ENCODE results near the gene PECR. TPM values are rescaled to one million over a fixed set of nuclear protein-coding genes. Genes with fewer than 3 reads are reported as not detected.
A peak's percentile ranks its signal among the peaks of the same experiment; 100 is the strongest.

PECR gene
- total RNA-seq, 1 donor: 7.0 TPM

- no peak for DNase-seq (ENCODE audit: low read depth)
- TF ChIP-seq, protein P1, sequence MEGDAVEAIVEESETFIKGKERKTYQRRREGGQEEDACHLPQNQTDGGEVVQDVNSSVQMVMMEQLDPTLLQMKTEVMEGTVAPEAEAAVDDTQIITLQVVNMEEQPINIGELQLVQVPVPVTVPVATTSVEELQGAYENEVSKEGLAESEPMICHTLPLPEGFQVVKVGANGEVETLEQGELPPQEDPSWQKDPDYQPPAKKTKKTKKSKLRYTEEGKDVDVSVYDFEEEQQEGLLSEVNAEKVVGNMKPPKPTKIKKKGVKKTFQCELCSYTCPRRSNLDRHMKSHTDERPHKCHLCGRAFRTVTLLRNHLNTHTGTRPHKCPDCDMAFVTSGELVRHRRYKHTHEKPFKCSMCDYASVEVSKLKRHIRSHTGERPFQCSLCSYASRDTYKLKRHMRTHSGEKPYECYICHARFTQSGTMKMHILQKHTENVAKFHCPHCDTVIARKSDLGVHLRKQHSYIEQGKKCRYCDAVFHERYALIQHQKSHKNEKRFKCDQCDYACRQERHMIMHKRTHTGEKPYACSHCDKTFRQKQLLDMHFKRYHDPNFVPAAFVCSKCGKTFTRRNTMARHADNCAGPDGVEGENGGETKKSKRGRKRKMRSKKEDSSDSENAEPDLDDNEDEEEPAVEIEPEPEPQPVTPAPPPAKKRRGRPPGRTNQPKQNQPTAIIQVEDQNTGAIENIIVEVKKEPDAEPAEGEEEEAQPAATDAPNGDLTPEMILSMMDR (IDR thresholded peaks at IDR 0.05; ENCODE audit: insufficient read depth, low read length): no peak
- no peak overlapping the region for H3K4me3 ChIP-seq (ENCODE audit: low read depth, low read length)
These were observed 56.8 kb downstream of the PECR start for GRCh38 chr2:216024779-216025336.

DNA sequence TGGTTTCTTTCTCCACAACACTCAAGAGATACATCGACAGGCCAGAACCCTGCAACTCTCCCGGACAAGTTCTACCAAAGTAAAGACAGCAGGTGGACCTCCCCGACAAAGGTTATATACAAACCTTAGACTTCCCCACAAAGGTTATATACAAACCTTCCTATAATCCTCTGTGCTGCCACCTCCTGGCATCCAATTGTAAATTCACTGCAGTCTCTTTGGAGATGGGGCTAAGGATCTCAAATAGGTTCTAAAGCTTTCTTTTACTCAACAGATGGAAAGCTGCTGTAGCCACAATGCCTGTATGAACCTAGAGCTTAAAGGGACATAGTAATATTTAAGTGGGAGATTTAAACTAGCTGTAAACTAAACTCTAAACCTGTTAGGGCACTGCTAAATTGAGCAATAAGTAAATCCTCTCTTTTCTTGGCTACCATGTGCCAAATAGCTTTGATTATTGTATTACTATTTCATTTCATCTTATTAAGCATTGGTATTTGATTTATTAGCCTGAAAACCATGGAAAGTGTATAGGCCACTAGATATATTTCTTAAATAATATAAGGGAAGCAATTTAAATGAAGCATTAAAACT lies 58.5 kb downstream of the PECR start:
- TF ChIP-seq, protein P1 (IDR thresholded peaks at IDR 0.05; ENCODE audit: insufficient read depth, low read length): peak; percentile 78
- peak; percentile 67 for DNase-seq (ENCODE audit: low read depth)

DNA sequence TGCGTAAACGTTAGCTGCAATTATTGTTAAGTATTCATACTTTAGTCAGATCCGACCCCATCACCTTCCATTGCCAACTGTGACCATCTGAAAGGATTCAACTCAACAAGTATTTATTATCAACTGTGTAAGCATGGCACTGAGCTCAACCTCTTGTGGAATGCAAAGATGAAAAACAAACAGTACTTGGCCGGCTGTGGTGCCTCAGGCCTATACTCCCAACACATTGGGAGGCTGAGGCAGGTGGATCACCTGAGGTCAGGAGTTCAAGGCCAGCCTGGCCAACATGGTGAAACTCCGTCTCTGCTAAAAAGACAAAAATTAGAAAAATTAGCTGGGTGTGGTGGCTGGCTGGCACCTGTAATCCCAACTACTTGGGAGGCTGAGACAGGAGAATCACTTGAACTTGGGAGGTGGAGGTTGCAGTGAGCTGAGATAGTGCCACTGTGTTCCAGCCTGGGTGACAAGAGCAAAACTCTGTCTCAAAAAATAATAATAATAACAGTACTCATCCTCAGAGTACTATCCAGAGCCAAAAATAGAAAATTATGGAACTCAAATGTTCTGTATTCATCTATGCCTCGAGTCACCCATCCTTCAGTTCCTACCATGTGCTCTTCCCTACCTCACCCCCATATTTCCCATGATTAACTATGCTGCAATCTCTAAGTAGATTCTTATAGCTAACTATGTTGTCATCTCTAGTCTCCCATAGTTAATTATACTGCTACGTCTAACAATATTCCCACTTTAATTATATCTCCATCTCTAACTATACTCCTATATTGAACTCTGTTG lies 59.6 kb downstream of the PECR start:
- TF ChIP-seq, protein P1 (IDR thresholded peaks at IDR 0.05; ENCODE audit: insufficient read depth, low read length): no peak
- no peak for DNase-seq (ENCODE audit: low read depth)
- no peak overlapping the region for H3K4me3 ChIP-seq (ENCODE audit: low read depth, low read length)

More for the DNA sequence above, 58.5 kb downstream of the PECR start:
- no peak overlapping the region for H3K4me3 ChIP-seq (ENCODE audit: low read depth, low read length)

DNA sequence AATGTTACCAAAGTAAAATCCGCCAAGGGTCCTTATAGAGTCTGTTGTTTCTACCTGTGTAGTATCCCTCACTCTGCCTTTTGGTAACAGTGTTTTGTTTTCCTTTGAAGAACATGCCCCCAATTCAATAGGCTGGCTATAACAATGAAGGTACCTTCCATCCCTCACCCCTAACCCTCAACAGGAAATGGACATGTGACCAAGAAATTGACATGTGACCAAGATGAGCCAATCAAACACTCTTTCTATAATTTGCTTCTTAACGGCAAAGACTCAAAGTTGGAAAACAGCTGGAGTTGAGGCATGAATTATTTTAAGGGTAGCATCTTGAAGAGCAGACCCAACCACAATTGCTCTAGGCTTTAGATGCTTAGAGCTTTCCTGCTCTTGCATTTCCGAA lies 62.9 kb downstream of the PECR start:
- H3K4me3 ChIP-seq (ENCODE audit: low read depth, low read length): no peak overlapping the region
- TF ChIP-seq, protein P1 (IDR thresholded peaks at IDR 0.05; ENCODE audit: insufficient read depth, low read length): no peak
- no peak for DNase-seq (ENCODE audit: low read depth)

DNA sequence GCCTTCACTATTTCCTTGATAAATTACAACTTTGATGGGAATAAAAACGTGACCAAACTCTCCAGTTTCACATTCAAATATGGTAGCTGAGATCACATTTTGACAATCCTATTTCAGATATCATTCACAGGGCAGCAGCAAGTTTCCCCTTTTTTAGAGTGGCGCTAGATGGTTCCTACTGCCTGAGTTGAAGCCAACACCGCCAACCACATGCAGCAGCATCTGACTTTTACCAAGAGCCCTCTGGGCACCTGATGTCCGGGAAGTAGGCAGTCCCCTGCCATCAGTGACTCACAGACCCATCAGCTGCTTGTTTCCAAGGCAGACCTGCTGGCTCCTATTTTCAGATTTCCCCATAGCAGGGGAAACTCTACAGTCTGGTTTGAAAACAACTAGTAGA lies 64.2 kb downstream of the PECR start:
- no peak for DNase-seq (ENCODE audit: low read depth)
- no peak overlapping the region for H3K4me3 ChIP-seq (ENCODE audit: low read depth, low read length)
- TF ChIP-seq, protein P1 (IDR thresholded peaks at IDR 0.05; ENCODE audit: insufficient read depth, low read length): no peak

- TF ChIP-seq, protein P1 (IDR thresholded peaks at IDR 0.05; ENCODE audit: insufficient read depth, low read length): no peak
These were observed 65.0 kb downstream of the PECR start for GRCh38 chr2:216016581-216016980.

More at GRCh38 chr2:216016581-216016980, 65.0 kb downstream of the PECR start:
- H3K4me3 ChIP-seq (ENCODE audit: low read depth, low read length): no peak overlapping the region
- no peak for DNase-seq (ENCODE audit: low read depth)

Data from fibroblast of the aortic adventitia (primary cell).